Neural cell (in vitro differentiated cells): Measurements from ENCODE around the gene PAQR5. TPM values are rescaled to one million over a fixed set of nuclear protein-coding genes. Genes with fewer than 3 reads are reported as not detected.
"Not testable (repeated sequence)": the region's sequence is repeated elsewhere in the genome, so short reads cannot be mapped to it uniquely, and the experiment has no call there.

Source experiments
- H2AFZ ChIP-seq: fragments of 200-600, 300-800 bp; sonication (generic), shearing (Covaris generic); 2 replicates; pipeline ENCODE4 v1.6.0; 2014; ENCODE audit warnings: low read depth, mild to moderate bottlenecking, antibody characterized with exemption, low read length, moderate library complexity
- H3F3A ChIP-seq: fragments of 200-600 bp; shearing (Covaris generic); 2 replicates; pipeline ENCODE4 v1.6.1; 2016; ENCODE audit warnings: mild to moderate bottlenecking, moderate library complexity, mixed read lengths, antibody characterized with exemption, low read length; ENCODE audit not compliant: insufficient read depth, poor library complexity, severe bottlenecking
- H3K27ac ChIP-seq: fragments of 200-600, 300-800 bp; sonication (generic), shearing (Covaris generic); 2 replicates; pipeline ENCODE4 v1.5.1; 2014; ENCODE audit warnings: mild to moderate bottlenecking, low read length, moderate library complexity
- H3K27me3 ChIP-seq: fragments of 300-800, 200-600 bp; sonication (generic), shearing (Covaris generic); 2 replicates; pipeline ENCODE4 v1.6.0; 2014; ENCODE audit warnings: mild to moderate bottlenecking, low read depth, low read length, moderate library complexity; ENCODE audit not compliant: insufficient read depth
- H3K36me3 ChIP-seq: fragments of 300-800, 200-600 bp; sonication (generic), shearing (Covaris generic); 2 replicates; pipeline ENCODE4 v1.5.1; 2014; ENCODE audit warnings: mild to moderate bottlenecking, antibody characterized with exemption, low read length, moderate library complexity; ENCODE audit not compliant: insufficient read depth
- H3K4me2 ChIP-seq: fragments of 300-800, 200-600 bp; sonication (generic), shearing (Covaris generic); 2 replicates; pipeline ENCODE4 v1.6.0; 2014; ENCODE audit warnings: mild to moderate bottlenecking, low read length
- H3K4me3 ChIP-seq: fragments of 300-800, 200-600 bp; sonication (generic), shearing (Covaris generic); 2 replicates; pipeline ENCODE4 v1.5.1; 2014; ENCODE audit warnings: mild to moderate bottlenecking, low read length, moderate library complexity
- H3K79me2 ChIP-seq: fragments of 200-600 bp; shearing (Covaris generic); replicated peaks from 2 replicates; pipeline ENCODE4 v1.6.0; 2014; ENCODE audit warnings: mild to moderate bottlenecking, low read length, moderate library complexity; ENCODE audit not compliant: insufficient read depth
- H3K9ac ChIP-seq: fragments of 300-800, 200-600 bp; sonication (generic), shearing (Covaris generic); 2 replicates; pipeline ENCODE4 v1.6.1; 2016; ENCODE audit warnings: mild to moderate bottlenecking, low read length, mixed read lengths
- H3K9me2 ChIP-seq: fragments of 200-600 bp; shearing (Covaris generic); 2 replicates; pipeline ENCODE4 v1.6.1; 2016; ENCODE audit warnings: mild to moderate bottlenecking, low read length, mixed read lengths; ENCODE audit not compliant: insufficient read depth
- H3K9me3 ChIP-seq: fragments of 200-600, 300-800 bp; sonication (generic), shearing (Covaris generic); 2 replicates; pipeline ENCODE4 v1.6.1; 2016; ENCODE audit warnings: mild to moderate bottlenecking, mixed run types, low read length, moderate library complexity, mixed read lengths
- H4K20me1 ChIP-seq: fragments of 200-600 bp; shearing (Covaris generic); 2 replicates; pipeline ENCODE4 v1.6.1; 2016; ENCODE audit warnings: mild to moderate bottlenecking, mixed run types; ENCODE audit not compliant: insufficient read depth
- EP300 ChIP-seq: fragments of 450-650 bp; conservative IDR thresholded peaks from 2 replicates; pipeline ENCODE4 v1.6.1; 2014; ENCODE audit warnings: antibody characterized with exemption, mild to moderate bottlenecking, moderate library complexity; ENCODE audit not compliant: poor library complexity, severe bottlenecking
- EZH2 ChIP-seq: fragments of 200-600, 300-800 bp; shearing (Covaris generic), sonication (generic); IDR thresholded peaks from 2 replicates; pipeline ENCODE4 v1.6.1; 2014; ENCODE audit warnings: antibody characterized with exemption, low read length, borderline replicate concordance, mild to moderate bottlenecking; ENCODE audit not compliant: insufficient read depth, poor library complexity, severe bottlenecking
- MXI1 ChIP-seq: fragments of 450-650 bp; conservative IDR thresholded peaks from 2 replicates; pipeline ENCODE4 v1.6.1; 2014; ENCODE audit warnings: antibody characterized with exemption, mild to moderate bottlenecking; ENCODE audit not compliant: poor library complexity, severe bottlenecking
- POLR2AphosphoS5 ChIP-seq: IDR thresholded peaks from 2 replicates; pipeline ENCODE4 v1.6.1; 2012
- RAD21 ChIP-seq: fragments of 450-650 bp; conservative IDR thresholded peaks from 2 replicates; pipeline ENCODE4 v1.6.1; 2014; ENCODE audit warnings: antibody characterized with exemption, mild to moderate bottlenecking, moderate library complexity
- REST ChIP-seq: IDR thresholded peaks from 2 replicates; pipeline ENCODE4 v1.6.1; 2012; ENCODE audit warnings: borderline replicate concordance
- SMC3 ChIP-seq: fragments of 450-650 bp; conservative IDR thresholded peaks from 2 replicates; pipeline ENCODE4 v1.6.1; 2014; ENCODE audit warnings: antibody characterized with exemption, mild to moderate bottlenecking, moderate library complexity; ENCODE audit not compliant: poor library complexity
- TAF1 ChIP-seq: IDR thresholded peaks from 2 replicates; pipeline ENCODE4 v1.6.1; 2012; ENCODE audit warnings: low read depth
- polyA plus RNA-seq: library from polyadenylated mRNA; depleted of rRNA; stranded (reverse); fragments of >200 nt; gene quantifications from 2 replicates; pipeline ENCODE4 v1.2.3, GENCODE V29; 2014
- TF ChIP-seq, protein P1 (sequence below): fragments of 450-650 bp; IDR thresholded peaks from 2 replicates; pipeline ENCODE4 v1.5.1; 2014; ENCODE audit warnings: antibody characterized with exemption, mild to moderate bottlenecking, moderate library complexity; ENCODE audit not compliant: poor library complexity, severe bottlenecking

The PAQR5 gene
- polyA plus RNA-seq, 1 donor from 2014 or later: not detected

GRCh38 chr15:69290346-69291164 lies 8.2 kb upstream of the PAQR5 start:
- Histone ChIP-seq H2AFZ (no peak overlapping the region), H3F3A (no peaks in the 10 kb centered on the region), H3K9ac (no peak overlapping the region), H3K9me2 (no peaks in the 10 kb centered on the region), H3K4me3 (no peak overlapping the region), H3K79me2 (no peaks in the 10 kb centered on the region), H3K4me2 (no peak overlapping the region), H3K27me3 (no peaks in the 10 kb centered on the region), H3K9me3 (no peaks in the 10 kb centered on the region), H4K20me1 (no peaks in the 10 kb centered on the region), H3K36me3 (no peaks in the 10 kb centered on the region), H3K27ac (no peak overlapping the region)
- TF ChIP-seq MXI1: no peak
- TF ChIP-seq TAF1: no peak
- TF ChIP-seq EZH2: no peak
- TF ChIP-seq RAD21: no peak
- no peak for TF ChIP-seq REST
- no peak for TF ChIP-seq EP300
- TF ChIP-seq, protein P1, sequence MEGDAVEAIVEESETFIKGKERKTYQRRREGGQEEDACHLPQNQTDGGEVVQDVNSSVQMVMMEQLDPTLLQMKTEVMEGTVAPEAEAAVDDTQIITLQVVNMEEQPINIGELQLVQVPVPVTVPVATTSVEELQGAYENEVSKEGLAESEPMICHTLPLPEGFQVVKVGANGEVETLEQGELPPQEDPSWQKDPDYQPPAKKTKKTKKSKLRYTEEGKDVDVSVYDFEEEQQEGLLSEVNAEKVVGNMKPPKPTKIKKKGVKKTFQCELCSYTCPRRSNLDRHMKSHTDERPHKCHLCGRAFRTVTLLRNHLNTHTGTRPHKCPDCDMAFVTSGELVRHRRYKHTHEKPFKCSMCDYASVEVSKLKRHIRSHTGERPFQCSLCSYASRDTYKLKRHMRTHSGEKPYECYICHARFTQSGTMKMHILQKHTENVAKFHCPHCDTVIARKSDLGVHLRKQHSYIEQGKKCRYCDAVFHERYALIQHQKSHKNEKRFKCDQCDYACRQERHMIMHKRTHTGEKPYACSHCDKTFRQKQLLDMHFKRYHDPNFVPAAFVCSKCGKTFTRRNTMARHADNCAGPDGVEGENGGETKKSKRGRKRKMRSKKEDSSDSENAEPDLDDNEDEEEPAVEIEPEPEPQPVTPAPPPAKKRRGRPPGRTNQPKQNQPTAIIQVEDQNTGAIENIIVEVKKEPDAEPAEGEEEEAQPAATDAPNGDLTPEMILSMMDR: no peak
- no peak for TF ChIP-seq SMC3
- TF ChIP-seq POLR2AphosphoS5: no peak

- H2AFZ ChIP-seq, H3K36me3 ChIP-seq, H3K79me2 ChIP-seq, H3K27me3 ChIP-seq, H3K27ac ChIP-seq, H3K4me3 ChIP-seq, H3K9me3 ChIP-seq, H3K9ac ChIP-seq, H3F3A ChIP-seq, H3K4me2 ChIP-seq, H3K9me2 ChIP-seq, H4K20me1 ChIP-seq: not testable (repeated sequence)
Observed at GRCh38 chr15:69291651-69292050, 7.1 kb upstream of the PAQR5 start.
